Esophagus muscularis mucosa (tissue), 3 donors: ENCODE results near the gene ACADS.

ENCODE experiments used
- CTCF ChIP-seq, 3 experiments: fragments of 200-600 bp in 2 of 3; fragments of 450-650 bp in 1 of 3; sonication (generic) in 2 of 3; IDR thresholded peaks; one replicate each; pipeline ENCODE4 v1.5.1; 2017 to 2019; ENCODE audit warnings: antibody characterized with exemption in 3 of 3, mild to moderate bottlenecking in 2 of 3, moderate library complexity in 1 of 3
- POLR2AphosphoS5 ChIP-seq, 2 donors: sonication (generic); formaldehyde crosslinking; IDR thresholded peaks; one replicate each; pipeline ENCODE4 v1.6.1; 2017; ENCODE audit warnings: antibody characterized with exemption in 2 of 2

GRCh38 chr12:120744922-120745493 is 19.4 kb downstream of the ACADS start:
- no peak for TF ChIP-seq CTCF (IDR thresholded peaks at IDR 0.05)
- no peak for TF ChIP-seq POLR2AphosphoS5 (IDR thresholded peaks at IDR 0.05)
